ENCODE measurements around the gene SDF4.

SDF4 gene

GRCh38 chr1:1242461-1243265, 10.9 kb upstream of the SDF4 start:
- H3K4me3 ChIP-seq (ENCODE audit: control insufficient read depth, low read depth, low read length), result no peak overlapping the region
- no peak for DNase-seq (ENCODE audit: low read depth)
- no peak for TF ChIP-seq CTCF (conservative IDR thresholded peaks at IDR 0.05; ENCODE audit: control insufficient read depth, insufficient read depth, low read depth, low read length)

- no peak for DNase-seq (ENCODE audit: low read depth)
- TF ChIP-seq CTCF (conservative IDR thresholded peaks at IDR 0.05; ENCODE audit: control insufficient read depth, insufficient read depth, low read depth, low read length), result no peak
- H3K4me3 ChIP-seq (ENCODE audit: control insufficient read depth, low read depth, low read length), result no peak overlapping the region
These were observed 9.9 kb upstream of the SDF4 start for GRCh38 chr1:1241588-1242219.

GRCh38 chr1:1240822-1241587, 9.2 kb upstream of the SDF4 start:
- no peak for TF ChIP-seq CTCF (conservative IDR thresholded peaks at IDR 0.05; ENCODE audit: control insufficient read depth, insufficient read depth, low read depth, low read length)
- H3K4me3 ChIP-seq (ENCODE audit: control insufficient read depth, low read depth, low read length), result no peak overlapping the region
- no peak for DNase-seq (ENCODE audit: low read depth)

GRCh38 chr1:1240348-1240732, 8.5 kb upstream of the SDF4 start:
- TF ChIP-seq CTCF (conservative IDR thresholded peaks at IDR 0.05; ENCODE audit: control insufficient read depth, insufficient read depth, low read depth, low read length), result no peak
- H3K4me3 ChIP-seq (ENCODE audit: control insufficient read depth, low read depth, low read length), result no peak overlapping the region
- no peak for DNase-seq (ENCODE audit: low read depth)

- no peak for DNase-seq (ENCODE audit: low read depth)
- no peak overlapping the region for H3K4me3 ChIP-seq (ENCODE audit: control insufficient read depth, low read depth, low read length)
- TF ChIP-seq CTCF (conservative IDR thresholded peaks at IDR 0.05; ENCODE audit: control insufficient read depth, insufficient read depth, low read depth, low read length), result no peak
These were observed 8.0 kb upstream of the SDF4 start for GRCh38 chr1:1239614-1240347.

GRCh38 chr1:1239227-1239613, 7.4 kb upstream of the SDF4 start:
- no peak for DNase-seq (ENCODE audit: low read depth)
- no peak for TF ChIP-seq CTCF (conservative IDR thresholded peaks at IDR 0.05; ENCODE audit: control insufficient read depth, insufficient read depth, low read depth, low read length)
- H3K4me3 ChIP-seq (ENCODE audit: control insufficient read depth, low read depth, low read length), result no peak overlapping the region
